Nephron progenitor cell (in vitro differentiated cells): Measurements from ENCODE around the gene EMP2.

Source experiments
- DNase-seq: peaks from one replicate; pipeline ENCODE4 v3.0.0; 2021
- H3K27ac Mint-ChIP-seq: 2 replicates; pipeline ENCODE4 v1.8.0; 2021; ENCODE audit warnings: mild to moderate bottlenecking, moderate library complexity, mixed read lengths
- H3K27me3 Mint-ChIP-seq: 2 replicates; pipeline ENCODE4 v1.8.0; 2021; ENCODE audit warnings: mild to moderate bottlenecking, low read depth, mixed read lengths; ENCODE audit not compliant: poor library complexity
- H3K36me3 Mint-ChIP-seq: 2 replicates; pipeline ENCODE4 v1.8.0; 2021; ENCODE audit warnings: low read depth, mixed read lengths
- H3K4me1 Mint-ChIP-seq: 2 replicates; pipeline ENCODE4 v1.8.0; 2021; ENCODE audit warnings: mixed read lengths
- H3K4me3 Mint-ChIP-seq: 2 replicates; pipeline ENCODE4 v1.8.0; 2021; ENCODE audit warnings: mild to moderate bottlenecking, moderate library complexity, mixed read lengths
- H3K9me3 Mint-ChIP-seq: 2 replicates; pipeline ENCODE4 v1.8.0; 2021; ENCODE audit warnings: mild to moderate bottlenecking, moderate library complexity, mixed read lengths
- TF ChIP-seq, protein P1 (sequence below): fragments of 200-600 bp; sonication (generic); IDR thresholded peaks from 2 replicates; pipeline ENCODE4 v1.5.0; 2021; ENCODE audit warnings: antibody characterized with exemption

EMP2 gene

DNA sequence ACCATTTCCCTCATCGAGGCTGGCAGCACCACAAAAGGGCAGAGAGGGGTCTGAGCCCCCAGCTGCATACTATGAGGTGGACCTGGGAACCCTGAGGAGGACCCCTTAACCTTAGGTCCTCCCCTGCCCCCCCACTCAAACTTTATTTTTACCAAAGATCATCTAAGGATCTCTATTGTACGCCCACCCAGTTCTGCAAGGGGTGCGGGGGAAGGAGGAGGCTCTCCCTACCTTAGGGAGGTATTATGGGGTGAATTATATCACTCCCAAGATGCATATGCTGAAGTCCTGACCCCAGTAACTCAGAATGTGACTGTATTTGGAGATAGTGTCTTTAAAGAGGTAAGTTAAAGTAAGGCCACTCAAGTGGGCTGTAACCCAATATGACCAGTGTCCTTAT is 26.8 kb upstream of the EMP2 start:
- no peaks in the 10 kb centered on the region for H3K36me3 Mint-ChIP-seq
- peaks cover 3% of the 10 kb centered on the region for H3K9me3 Mint-ChIP-seq
- peaks cover 27% of the 10 kb centered on the region for H3K4me1 Mint-ChIP-seq
- no peak overlapping the region for H3K27ac Mint-ChIP-seq
- TF ChIP-seq, protein P1, sequence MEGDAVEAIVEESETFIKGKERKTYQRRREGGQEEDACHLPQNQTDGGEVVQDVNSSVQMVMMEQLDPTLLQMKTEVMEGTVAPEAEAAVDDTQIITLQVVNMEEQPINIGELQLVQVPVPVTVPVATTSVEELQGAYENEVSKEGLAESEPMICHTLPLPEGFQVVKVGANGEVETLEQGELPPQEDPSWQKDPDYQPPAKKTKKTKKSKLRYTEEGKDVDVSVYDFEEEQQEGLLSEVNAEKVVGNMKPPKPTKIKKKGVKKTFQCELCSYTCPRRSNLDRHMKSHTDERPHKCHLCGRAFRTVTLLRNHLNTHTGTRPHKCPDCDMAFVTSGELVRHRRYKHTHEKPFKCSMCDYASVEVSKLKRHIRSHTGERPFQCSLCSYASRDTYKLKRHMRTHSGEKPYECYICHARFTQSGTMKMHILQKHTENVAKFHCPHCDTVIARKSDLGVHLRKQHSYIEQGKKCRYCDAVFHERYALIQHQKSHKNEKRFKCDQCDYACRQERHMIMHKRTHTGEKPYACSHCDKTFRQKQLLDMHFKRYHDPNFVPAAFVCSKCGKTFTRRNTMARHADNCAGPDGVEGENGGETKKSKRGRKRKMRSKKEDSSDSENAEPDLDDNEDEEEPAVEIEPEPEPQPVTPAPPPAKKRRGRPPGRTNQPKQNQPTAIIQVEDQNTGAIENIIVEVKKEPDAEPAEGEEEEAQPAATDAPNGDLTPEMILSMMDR: no peak
- H3K27me3 Mint-ChIP-seq: peaks cover 21% of the 10 kb centered on the region
- no peak overlapping the region for H3K4me3 Mint-ChIP-seq
- DNase-seq: no peak

DNA sequence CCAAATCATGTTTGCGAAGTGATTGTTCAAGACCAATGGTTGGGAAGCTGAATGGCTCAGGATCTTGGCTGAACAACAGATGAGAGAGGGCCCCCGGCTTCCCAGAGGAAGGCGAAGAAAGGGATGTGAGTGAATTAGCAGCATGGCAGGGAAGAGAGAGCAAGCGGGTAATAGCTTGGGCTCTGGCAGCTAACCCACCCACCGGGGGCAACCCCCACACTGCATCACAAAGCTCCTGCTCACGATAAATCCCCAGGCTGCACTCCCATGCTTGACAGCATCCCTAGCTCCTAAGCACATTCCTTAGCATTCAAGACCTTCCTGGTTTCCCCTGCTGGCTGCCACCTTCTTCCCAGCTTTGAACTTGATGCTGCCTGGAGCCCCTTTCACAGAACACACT is 26.2 kb upstream of the EMP2 start:
- Mint-ChIP-seq H3K27me3 (peaks cover 21% of the 10 kb centered on the region), H3K36me3 (no peaks in the 10 kb centered on the region), H3K4me3 (no peak overlapping the region), H3K27ac (peak overlapping the region; percentile 80), H3K4me1 (peaks cover 27% of the 10 kb centered on the region), H3K9me3 (peaks cover 3% of the 10 kb centered on the region)
- peak; percentile 18 for DNase-seq
- TF ChIP-seq, protein P1: no peak

DNA sequence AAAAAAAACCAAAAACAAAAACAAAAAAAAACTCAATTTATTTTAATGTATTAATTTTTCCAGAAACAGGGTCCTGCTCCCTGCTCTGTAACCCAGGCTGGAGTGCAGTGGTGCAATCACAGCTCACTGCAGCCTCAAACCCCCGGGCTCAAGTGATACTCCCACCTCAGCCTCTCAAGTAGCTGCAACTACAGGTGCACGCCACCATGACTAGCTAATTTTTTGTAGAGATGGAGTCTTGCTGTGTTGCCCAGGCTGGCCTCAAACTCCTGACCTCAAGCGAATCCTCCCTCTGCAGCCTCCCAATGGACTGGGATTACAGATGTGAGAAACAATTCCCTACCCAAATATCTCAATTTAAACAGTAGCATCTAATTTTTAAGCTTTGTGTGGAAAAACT is 25.2 kb upstream of the EMP2 start:
- Mint-ChIP-seq H3K27ac (no peak overlapping the region), H3K4me1 (peaks cover 23% of the 10 kb centered on the region), H3K27me3 (peaks cover 21% of the 10 kb centered on the region), H3K9me3 (peaks cover 3% of the 10 kb centered on the region), H3K4me3 (no peak overlapping the region), H3K36me3 (no peaks in the 10 kb centered on the region)
- TF ChIP-seq, protein P1: no peak
- no peak for DNase-seq

DNA sequence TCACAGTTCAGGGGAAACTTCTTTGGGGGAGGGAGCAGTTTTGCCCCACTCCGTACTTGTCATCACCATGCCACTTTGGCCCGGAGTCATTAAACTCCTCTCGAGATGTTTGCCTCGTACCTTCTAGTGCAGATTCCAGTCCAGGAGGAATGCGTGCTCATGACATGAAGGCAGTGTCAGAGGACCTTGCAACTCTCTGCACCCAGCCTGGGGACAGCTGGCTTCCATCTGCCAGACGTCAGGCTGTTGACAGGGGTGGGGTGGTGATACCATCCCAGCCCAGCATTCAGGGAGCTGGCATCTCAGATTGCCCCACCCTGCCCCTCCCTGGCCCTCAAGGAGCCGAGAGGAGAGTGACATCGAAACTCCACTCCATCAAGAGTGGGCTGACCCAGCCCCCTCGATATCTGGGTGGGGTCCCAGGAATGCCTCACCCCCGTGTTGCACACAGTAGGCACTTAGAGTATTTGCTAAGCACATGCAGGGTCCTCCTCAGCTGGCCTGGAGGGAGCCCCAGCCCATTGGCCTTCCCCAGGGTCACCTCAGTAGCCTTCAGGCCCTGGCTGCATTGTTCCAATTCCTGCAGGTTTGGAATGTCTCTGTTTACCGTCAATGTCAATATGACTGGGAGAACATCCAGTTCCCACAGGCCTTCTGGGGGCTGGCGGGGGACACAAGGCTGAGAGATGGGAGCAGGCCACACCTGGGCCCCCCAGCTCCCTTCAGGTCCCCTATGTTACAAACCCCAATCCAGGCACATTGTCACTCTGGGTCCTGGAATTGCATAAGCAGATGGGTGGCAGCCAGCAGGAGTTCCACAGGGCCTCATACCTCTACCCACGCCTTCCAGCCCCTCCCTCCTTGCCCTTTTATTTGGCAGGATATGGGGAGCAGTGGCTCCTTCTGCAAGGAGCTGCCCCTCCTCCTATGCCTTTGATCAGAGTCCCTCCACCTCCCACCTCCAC is 21.3 kb upstream of the EMP2 start:
- DNase-seq: no peak
- TF ChIP-seq, protein P1: no peak
- H3K4me1 Mint-ChIP-seq: peaks cover 21% of the 10 kb centered on the region
- no peak overlapping the region for H3K4me3 Mint-ChIP-seq
- H3K27ac Mint-ChIP-seq: no peak overlapping the region
- H3K36me3 Mint-ChIP-seq: no peaks in the 10 kb centered on the region
- peaks cover 12% of the 10 kb centered on the region for H3K27me3 Mint-ChIP-seq
- H3K9me3 Mint-ChIP-seq: peaks cover 3% of the 10 kb centered on the region

DNA sequence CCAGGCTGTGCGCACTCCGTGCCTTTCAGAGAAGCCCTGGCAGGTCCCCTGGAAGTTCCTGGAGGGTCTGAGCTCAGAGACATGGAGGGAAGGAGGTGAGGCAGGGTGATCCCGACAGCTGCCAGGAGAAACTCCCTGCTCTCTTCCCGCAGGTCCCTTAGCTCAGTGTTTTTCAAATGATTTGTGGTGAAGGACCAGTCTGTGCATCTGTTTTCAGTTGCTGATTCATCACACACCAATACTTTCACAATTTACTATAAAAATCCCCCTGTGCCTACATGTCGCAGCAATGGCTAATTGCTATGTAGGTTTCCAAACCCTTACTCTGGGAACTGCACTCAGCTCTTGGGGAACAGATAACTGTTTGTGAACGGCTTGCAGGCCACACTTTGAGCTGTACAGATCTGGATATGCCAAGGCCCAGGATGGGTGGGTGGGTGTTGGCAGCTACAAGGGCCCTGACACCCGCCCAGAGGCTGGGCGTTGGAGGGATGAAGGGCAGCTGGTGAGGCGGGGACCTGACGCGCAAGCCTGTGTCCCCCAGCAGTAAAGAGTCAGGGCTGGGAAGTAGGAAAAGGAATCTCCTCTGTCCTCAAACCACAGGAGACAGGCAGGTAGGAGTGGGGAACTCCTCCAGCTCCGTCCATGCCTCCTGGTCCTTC is 20.5 kb upstream of the EMP2 start:
- no peak overlapping the region for H3K4me3 Mint-ChIP-seq
- DNase-seq: no peak
- H3K9me3 Mint-ChIP-seq: peaks cover 3% of the 10 kb centered on the region
- no peaks in the 10 kb centered on the region for H3K36me3 Mint-ChIP-seq
- TF ChIP-seq, protein P1: no peak
- peaks cover 15% of the 10 kb centered on the region for H3K4me1 Mint-ChIP-seq
- H3K27me3 Mint-ChIP-seq: peaks cover 15% of the 10 kb centered on the region
- no peak overlapping the region for H3K27ac Mint-ChIP-seq
